Measurements from ENCODE around the gene HOXD3. TPM values are rescaled to one million over a fixed set of nuclear protein-coding genes. Genes with fewer than 3 reads are reported as not detected.
A peak's percentile ranks its signal among the peaks of the same experiment; 100 is the strongest.

Gene HOXD3
- total RNA-seq, 1 donor from 2014 or later, result 0.47 TPM

DNA sequence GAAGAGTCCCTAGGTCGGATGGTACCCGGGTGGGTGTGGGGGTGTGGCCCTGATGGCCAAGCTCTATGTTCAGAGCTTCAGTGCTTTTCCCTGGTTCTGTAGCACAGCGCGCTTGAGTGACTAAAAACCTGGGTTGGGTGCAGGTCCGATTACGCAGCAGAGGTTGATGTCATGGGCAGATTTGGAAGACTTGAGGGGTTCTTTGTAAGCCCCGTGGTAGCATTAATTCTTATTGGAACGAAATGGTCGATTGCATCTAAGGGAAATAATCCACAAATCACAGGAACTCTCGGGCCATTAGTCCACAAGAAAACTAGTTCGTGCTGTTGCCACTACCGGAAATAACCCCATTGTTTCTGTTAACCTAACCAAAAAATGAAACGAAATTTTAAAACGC, 18.6 kb upstream of the HOXD3 start:
- Histone ChIP-seq H3K4me3 (no peak overlapping the region), H3K27me3 (ENCODE audit: low read depth) (peaks cover 99% of the 10 kb centered on the region), H3K36me3 (no peaks in the 10 kb centered on the region), H3K4me1 (peaks cover 25% of the 10 kb centered on the region), H3K27ac (no peak overlapping the region), H3K9me3 (no peaks in the 10 kb centered on the region)
- TF ChIP-seq, protein P1, sequence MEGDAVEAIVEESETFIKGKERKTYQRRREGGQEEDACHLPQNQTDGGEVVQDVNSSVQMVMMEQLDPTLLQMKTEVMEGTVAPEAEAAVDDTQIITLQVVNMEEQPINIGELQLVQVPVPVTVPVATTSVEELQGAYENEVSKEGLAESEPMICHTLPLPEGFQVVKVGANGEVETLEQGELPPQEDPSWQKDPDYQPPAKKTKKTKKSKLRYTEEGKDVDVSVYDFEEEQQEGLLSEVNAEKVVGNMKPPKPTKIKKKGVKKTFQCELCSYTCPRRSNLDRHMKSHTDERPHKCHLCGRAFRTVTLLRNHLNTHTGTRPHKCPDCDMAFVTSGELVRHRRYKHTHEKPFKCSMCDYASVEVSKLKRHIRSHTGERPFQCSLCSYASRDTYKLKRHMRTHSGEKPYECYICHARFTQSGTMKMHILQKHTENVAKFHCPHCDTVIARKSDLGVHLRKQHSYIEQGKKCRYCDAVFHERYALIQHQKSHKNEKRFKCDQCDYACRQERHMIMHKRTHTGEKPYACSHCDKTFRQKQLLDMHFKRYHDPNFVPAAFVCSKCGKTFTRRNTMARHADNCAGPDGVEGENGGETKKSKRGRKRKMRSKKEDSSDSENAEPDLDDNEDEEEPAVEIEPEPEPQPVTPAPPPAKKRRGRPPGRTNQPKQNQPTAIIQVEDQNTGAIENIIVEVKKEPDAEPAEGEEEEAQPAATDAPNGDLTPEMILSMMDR (IDR thresholded peaks at IDR 0.05), result no peak
- DNase-seq, result no peak
- ATAC-seq, result no peak
- intact Hi-C loops (cut with DNase I), result loop anchor here (10.0 kb wide), 1 partner anchor 416 kb away; no protein-coding TSS in a partner anchor

DNA sequence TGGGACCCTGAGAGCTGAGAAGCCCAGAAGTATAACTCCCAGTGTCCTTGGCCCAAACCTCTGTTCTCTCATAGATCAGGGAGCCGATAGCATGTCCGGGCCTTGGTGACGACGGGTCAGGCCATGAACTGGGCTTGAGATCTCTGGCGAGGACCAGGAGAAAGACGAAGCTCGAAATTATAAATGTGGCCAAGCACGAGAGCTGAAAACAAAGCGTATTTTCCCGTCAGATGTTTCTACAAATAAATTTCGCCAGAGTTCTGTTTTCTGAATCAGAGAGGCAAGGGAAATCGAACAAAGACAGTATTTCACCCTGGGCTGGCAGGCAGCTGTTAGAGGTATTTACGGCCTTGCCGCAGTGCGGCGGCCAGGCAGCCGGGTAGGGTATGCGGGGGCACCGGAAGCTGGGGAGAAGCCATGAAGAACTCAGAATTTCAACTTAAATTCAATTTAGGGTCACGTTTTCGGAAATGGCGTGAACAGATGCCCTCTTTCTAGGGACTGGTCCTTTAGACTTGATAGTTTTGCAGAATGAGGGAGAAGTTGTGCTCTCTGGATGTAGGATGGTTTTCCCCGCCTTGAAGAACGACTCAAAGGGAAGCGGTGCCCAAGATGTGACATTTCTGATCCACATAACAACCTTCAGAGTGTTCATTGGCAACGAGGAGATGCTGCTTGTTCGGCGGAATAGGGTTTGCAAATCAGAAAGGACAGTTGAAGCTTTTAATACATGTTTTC, 18.0 kb upstream of the HOXD3 start:
- no peak for ATAC-seq
- H3K9me3 ChIP-seq, result no peaks in the 10 kb centered on the region
- H3K27ac ChIP-seq, result no peak overlapping the region
- no peak overlapping the region for H3K4me3 ChIP-seq
- intact Hi-C loops (cut with DNase I), result loop anchor here (10.0 kb wide), 1 partner anchor 416 kb away; no protein-coding TSS in a partner anchor
- DNase-seq, result no peak
- TF ChIP-seq, protein P1 (IDR thresholded peaks at IDR 0.05), result no peak
- H3K4me1 ChIP-seq, result peaks cover 25% of the 10 kb centered on the region
- H3K36me3 ChIP-seq, result no peaks in the 10 kb centered on the region
- peaks cover 99% of the 10 kb centered on the region for H3K27me3 ChIP-seq (ENCODE audit: low read depth)

GRCh38 chr2:176139661-176140512, 17.2 kb upstream of the HOXD3 start:
- TF ChIP-seq, protein P1 (IDR thresholded peaks at IDR 0.05), result no peak
- intact Hi-C loops (cut with DNase I), result loop anchor here (10.0 kb wide), 2 partner anchors 315 to 415 kb away; no protein-coding TSS in a partner anchor
- peak overlapping the region; percentile 53 for H3K4me3 ChIP-seq
- no peak overlapping the region for H3K27ac ChIP-seq
- no peak for DNase-seq
- H3K27me3 ChIP-seq (ENCODE audit: low read depth), result peaks cover 99% of the 10 kb centered on the region
- no peaks in the 10 kb centered on the region for H3K9me3 ChIP-seq
- no peak for ATAC-seq
- peaks cover 25% of the 10 kb centered on the region for H3K4me1 ChIP-seq
- H3K36me3 ChIP-seq, result no peaks in the 10 kb centered on the region

GRCh38 chr2:176140513-176141317, 16.4 kb upstream of the HOXD3 start:
- peak overlapping the region; percentile 53 for H3K4me3 ChIP-seq
- ATAC-seq (peak; percentile 91 to 94), DNase-seq (peak; percentile 70)
- peaks cover 98% of the 10 kb centered on the region for H3K27me3 ChIP-seq (ENCODE audit: low read depth)
- H3K27ac ChIP-seq, result no peak overlapping the region
- no peaks in the 10 kb centered on the region for H3K36me3 ChIP-seq
- TF ChIP-seq, protein P1 (IDR thresholded peaks at IDR 0.05), result peak; percentile 89
- intact Hi-C loops (cut with DNase I), result loop anchor here (10.0 kb wide), 1 partner anchor 314 kb away; no protein-coding TSS in a partner anchor
- peaks cover 25% of the 10 kb centered on the region for H3K4me1 ChIP-seq
- H3K9me3 ChIP-seq, result no peaks in the 10 kb centered on the region

DNA sequence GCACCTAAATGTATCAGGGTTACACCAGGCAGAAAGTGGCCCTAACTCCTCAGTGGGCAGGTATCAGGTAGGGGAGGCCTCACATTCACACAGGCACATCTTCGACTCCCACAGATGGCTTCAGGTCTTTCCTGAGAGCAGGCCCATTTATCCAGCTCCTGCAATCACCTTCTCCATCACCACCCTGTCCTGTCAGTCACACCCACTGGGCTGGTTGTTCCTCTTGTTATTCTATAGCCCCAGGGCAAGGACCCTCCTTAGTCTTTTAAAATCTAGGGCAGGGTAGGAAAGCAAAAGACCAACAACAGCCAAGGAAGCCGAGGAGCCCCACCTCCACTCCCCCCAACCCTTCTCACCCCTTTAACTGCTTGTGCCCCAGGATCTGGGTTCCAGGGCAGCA, 14.8 kb upstream of the HOXD3 start:
- ATAC-seq (no peak), DNase-seq (no peak)
- TF ChIP-seq, protein P1 (IDR thresholded peaks at IDR 0.05), result no peak
- no peak overlapping the region for H3K27ac ChIP-seq
- H3K9me3 ChIP-seq, result no peaks in the 10 kb centered on the region
- intact Hi-C loops (cut with DNase I), result loop anchor here (10.0 kb wide), 1 partner anchor 313 kb away; no protein-coding TSS in a partner anchor
- H3K36me3 ChIP-seq, result no peaks in the 10 kb centered on the region
- H3K4me3 ChIP-seq, result no peak overlapping the region
- peaks cover 15% of the 10 kb centered on the region for H3K4me1 ChIP-seq
- H3K27me3 ChIP-seq (ENCODE audit: low read depth), result peaks cover 99% of the 10 kb centered on the region
